Keratinocyte (primary cell): ENCODE results near the gene CDC42BPG.

ENCODE experiments used
- CTCF ChIP-seq, 3 experiments: IDR thresholded peaks in 1 of 3; conservative IDR thresholded peaks in 1 of 3; optimal IDR thresholded peaks in 1 of 3; 2 replicates in 2 of 3; 3 replicates in 1 of 3; pipeline versions ENCODE3 to v1.5.1; 2011; ENCODE audit warnings: low read length in 3 of 3, mild to moderate bottlenecking in 3 of 3, moderate library complexity in 2 of 3, control low read depth in 1 of 3, inconsistent platforms in 1 of 3; ENCODE audit not compliant: insufficient read depth in 2 of 3; ENCODE audit errors: extremely low read depth in 1 of 3
- EZH2 ChIP-seq: IDR thresholded peaks from one replicate; pipeline ENCODE4 v1.6.1; 2012; ENCODE audit warnings: inconsistent platforms, mild to moderate bottlenecking, low read length, moderate library complexity

GRCh38 chr11:64788321-64789215 lies 55.9 kb downstream of the CDC42BPG start:
- TF ChIP-seq CTCF (optimal IDR thresholded peaks at IDR 0.05 in 1 of 3, IDR thresholded peaks at IDR 0.05 in 1 of 3, conservative IDR thresholded peaks at IDR 0.05 in 1 of 3; ENCODE audit: extremely low read depth in 1 of 3, insufficient read depth in 2 of 3, low read length in 3 of 3): no peak
- no peak for TF ChIP-seq EZH2
